ENCODE data around the gene S1PR1. TPM values are rescaled to one million over a fixed set of nuclear protein-coding genes. Genes with fewer than 3 reads are reported as not detected.

The S1PR1 gene
- total RNA-seq, 1 donor from 2014 or later = not detected

- DNase-seq (ENCODE audit: extremely low spot score, unreplicated experiment) = no peak
- Mint-ChIP-seq H3K4me1 (ENCODE audit: unreplicated experiment) (no peaks in the 10 kb centered on the region), H3K27me3 (ENCODE audit: unreplicated experiment) (peaks cover 8% of the 10 kb centered on the region), H3K4me3 (ENCODE audit: unreplicated experiment) (no peak overlapping the region), H3K36me3 (ENCODE audit: unreplicated experiment) (no peaks in the 10 kb centered on the region), H3K9me3 (ENCODE audit: unreplicated experiment) (no peaks in the 10 kb centered on the region), H3K27ac (ENCODE audit: unreplicated experiment) (no peak overlapping the region)
- no peak for TF ChIP-seq CTCF (IDR thresholded peaks at IDR 0.05)
Observed at GRCh38 chr1:101247404-101248287, 10.8 kb downstream of the S1PR1 start.

- no peaks in the 10 kb centered on the region for H3K9me3 Mint-ChIP-seq (ENCODE audit: unreplicated experiment)
- no peak for TF ChIP-seq CTCF (IDR thresholded peaks at IDR 0.05)
- no peak for DNase-seq (ENCODE audit: extremely low spot score, unreplicated experiment)
- peaks cover 5% of the 10 kb centered on the region for H3K27me3 Mint-ChIP-seq (ENCODE audit: unreplicated experiment)
- no peak overlapping the region for H3K27ac Mint-ChIP-seq (ENCODE audit: unreplicated experiment)
- no peaks in the 10 kb centered on the region for H3K4me1 Mint-ChIP-seq (ENCODE audit: unreplicated experiment)
- no peaks in the 10 kb centered on the region for H3K36me3 Mint-ChIP-seq (ENCODE audit: unreplicated experiment)
- H3K4me3 Mint-ChIP-seq (ENCODE audit: unreplicated experiment) = no peak overlapping the region
Observed at GRCh38 chr1:101250222-101250621, 13.4 kb downstream of the S1PR1 start.

- no peak overlapping the region for H3K27ac Mint-ChIP-seq (ENCODE audit: unreplicated experiment)
Observed at GRCh38 chr1:101250656-101251272, 13.9 kb downstream of the S1PR1 start.

GRCh38 chr1:101251504-101251903 lies 14.7 kb downstream of the S1PR1 start:
- no peak for DNase-seq (ENCODE audit: extremely low spot score, unreplicated experiment)
- no peak overlapping the region for H3K27ac Mint-ChIP-seq (ENCODE audit: unreplicated experiment)
- no peak for TF ChIP-seq CTCF (IDR thresholded peaks at IDR 0.05)
- H3K4me1 Mint-ChIP-seq (ENCODE audit: unreplicated experiment) = no peaks in the 10 kb centered on the region
- H3K27me3 Mint-ChIP-seq (ENCODE audit: unreplicated experiment) = no peaks in the 10 kb centered on the region
- no peaks in the 10 kb centered on the region for H3K36me3 Mint-ChIP-seq (ENCODE audit: unreplicated experiment)
- H3K9me3 Mint-ChIP-seq (ENCODE audit: unreplicated experiment) = no peaks in the 10 kb centered on the region
- H3K4me3 Mint-ChIP-seq (ENCODE audit: unreplicated experiment) = no peak overlapping the region

More at GRCh38 chr1:101250656-101251272, 13.9 kb downstream of the S1PR1 start:
- no peak for TF ChIP-seq CTCF (IDR thresholded peaks at IDR 0.05)
- Mint-ChIP-seq H3K4me3 (ENCODE audit: unreplicated experiment) (no peak overlapping the region), H3K9me3 (ENCODE audit: unreplicated experiment) (no peaks in the 10 kb centered on the region), H3K36me3 (ENCODE audit: unreplicated experiment) (no peaks in the 10 kb centered on the region), H3K4me1 (ENCODE audit: unreplicated experiment) (no peaks in the 10 kb centered on the region), H3K27me3 (ENCODE audit: unreplicated experiment) (peaks cover 3% of the 10 kb centered on the region)
- no peak for DNase-seq (ENCODE audit: extremely low spot score, unreplicated experiment)

GRCh38 chr1:101253976-101254674 lies 17.3 kb downstream of the S1PR1 start:
- no peaks in the 10 kb centered on the region for H3K9me3 Mint-ChIP-seq (ENCODE audit: unreplicated experiment)
- no peak for DNase-seq (ENCODE audit: extremely low spot score, unreplicated experiment)
- H3K4me3 Mint-ChIP-seq (ENCODE audit: unreplicated experiment) = no peak overlapping the region
- no peaks in the 10 kb centered on the region for H3K27me3 Mint-ChIP-seq (ENCODE audit: unreplicated experiment)
- no peak for TF ChIP-seq CTCF (IDR thresholded peaks at IDR 0.05)
- H3K36me3 Mint-ChIP-seq (ENCODE audit: unreplicated experiment) = no peaks in the 10 kb centered on the region
- H3K4me1 Mint-ChIP-seq (ENCODE audit: unreplicated experiment) = peaks cover 11% of the 10 kb centered on the region
- no peak overlapping the region for H3K27ac Mint-ChIP-seq (ENCODE audit: unreplicated experiment)
